Stomach (tissue), 4 donors: Measurements from ENCODE around the gene DCLK1.

Experiments used
- CTCF ChIP-seq, 7 experiments: fragments of 450-650 bp in 4 of 7; fragments of 200-600 bp in 3 of 7; sonication (generic) in 3 of 7; IDR thresholded peaks; one replicate each; pipeline ENCODE4 v1.5.1; 2016 to 2019; ENCODE audit warnings: antibody characterized with exemption in 7 of 7, control low read depth in 2 of 7, mild to moderate bottlenecking in 1 of 7
- EP300 ChIP-seq: sonication (generic); formaldehyde crosslinking; IDR thresholded peaks from one replicate; pipeline ENCODE4 v1.6.1; 2017; ENCODE audit warnings: antibody characterized with exemption
- POLR2A ChIP-seq, 4 donors: fragments of 450-650 bp; IDR thresholded peaks; one replicate each; pipeline ENCODE4 v1.6.1; 2016; ENCODE audit warnings: antibody characterized with exemption in 4 of 4, control low read depth in 2 of 4, mild to moderate bottlenecking in 1 of 4, moderate library complexity in 1 of 4

- no peak for TF ChIP-seq CTCF (IDR thresholded peaks at IDR 0.05)
- no peak for TF ChIP-seq EP300
- no peak for TF ChIP-seq POLR2A (IDR thresholded peaks at IDR 0.05)
These were observed 194.8 kb downstream of the DCLK1 start for GRCh38 chr13:35936246-35936978.
